ENCODE data around the gene GIMAP2. TPM values are rescaled to one million over a fixed set of nuclear protein-coding genes. Genes with fewer than 3 reads are reported as not detected.
A peak's percentile ranks its signal among the peaks of the same experiment; 100 is the strongest.

The GIMAP2 gene
- total and polyA plus RNA-seq, 9 of the 15 experiments (the other 6 are each of a cell fraction or from before 2014, with no cell fraction given) = 0.37 to 1.8 (median 1.2) TPM

- Histone ChIP-seq H3K4me1 (replicated peaks in 1 of 2; ENCODE audit: control insufficient read depth in 2 of 2, insufficient read depth in 2 of 2, low read length in 2 of 2) (no peaks in the 10 kb centered on the region; a peak in 1 of 5 replicates), H4K20me1 (replicated peaks; ENCODE audit: control insufficient read depth, insufficient read depth, low read length) (no peaks in the 10 kb centered on the region), H3K9ac (ENCODE audit: insufficient read depth in 1 of 2, low read depth in 2 of 2, low read length in 2 of 2) (no peak overlapping the region), H3K9me3 (replicated peaks; ENCODE audit: control insufficient read depth, insufficient read depth, low read depth, low read length) (no peaks in the 10 kb centered on the region), H3K9me1 (ENCODE audit: control insufficient read depth, insufficient read depth, low read length) (no peaks in the 10 kb centered on the region), H3K27me3 (ENCODE audit: control insufficient read depth in 2 of 2, insufficient read depth in 2 of 2, low read length in 2 of 2) (peaks cover 5 to 38% of the 10 kb centered on the region in 2 experiments; a peak in 2 of 5 replicates), H3K4me2 (ENCODE audit: insufficient read depth, low read length) (no peak overlapping the region), H3K27ac (ENCODE audit: extremely low read depth, low read depth, low read length) (no peak overlapping the region), H3K4me3 (no peak overlapping the region), H3K36me3 (ENCODE audit: control insufficient read depth, insufficient read depth, low read length) (no peaks in the 10 kb centered on the region), H3K79me2 (ENCODE audit: control insufficient read depth, insufficient read depth, low read length) (no peaks in the 10 kb centered on the region), H2AFZ (ENCODE audit: low read depth, low read length) (no peak overlapping the region)
- FAIRE-seq (peak; percentile 77), ATAC-seq (no peak; the same call in 2 of the 3 replicates), DNase-seq (ENCODE audit: extremely low read depth in 1 of 4, low spot score in 3 of 4) (no peak)
- intact Hi-C loops (cut with micrococcal nuclease) = no loop called here
- POLR2A ChIA-PET = no interaction called here
- in situ Hi-C loops (cut with MboI) = no loop called here
- CTCF ChIA-PET (ENCODE audit: low intra/inter-chr PET ratio) = interaction anchor here (1.7 kb wide), 1 partner anchor 249 kb away, joined by 4 read pairs; no protein-coding TSS in a partner anchor
- TF ChIP-seq ZNF511 (CRISPR knock-in tag; IDR thresholded peaks at IDR 0.05) (no peak), RAD21 (CRISPR knock-in tag; conservative IDR thresholded peaks at IDR 0.05 in 1 of 2, IDR thresholded peaks at IDR 0.05 in 1 of 2) (peak; percentile 21 to 38; a peak in 2 of 4 replicates), CTCF (IDR thresholded peaks at IDR 0.05 in 2 of 3, conservative IDR thresholded peaks at IDR 0.05 in 1 of 3; ENCODE audit: insufficient read depth in 2 of 3, low read depth in 1 of 3, low read length in 3 of 3) (peak; percentile 15 to 49 (median 27); a peak in 4 of 6 replicates), FOXA3 (CRISPR knock-in tag; conservative IDR thresholded peaks at IDR 0.05 in 1 of 2, IDR thresholded peaks at IDR 0.05 in 1 of 2) (peak in 1 of 2 experiments; percentile 57; a peak in 2 of 4 replicates), ZBTB7A (IDR thresholded peaks at IDR 0.05; ENCODE audit: borderline replicate concordance, control insufficient read depth, low read depth, low read length) (no peak)
- BruUV-seq (replicated peaks) = no TSS peak
Measured at GRCh38 chr7:150739033-150739432, 53.5 kb downstream of the GIMAP2 start.

Measured in K562 (cell line).